ENCODE data around the gene TFRC. TPM values are rescaled to one million over a fixed set of nuclear protein-coding genes. Genes with fewer than 3 reads are reported as not detected.
"Not testable (repeated sequence)": the region's sequence is repeated elsewhere in the genome, so short reads cannot be mapped to it uniquely, and the experiment has no call there.

Gene TFRC
- total RNA-seq, 1 donor from 2014 or later: 413 TPM

DNA sequence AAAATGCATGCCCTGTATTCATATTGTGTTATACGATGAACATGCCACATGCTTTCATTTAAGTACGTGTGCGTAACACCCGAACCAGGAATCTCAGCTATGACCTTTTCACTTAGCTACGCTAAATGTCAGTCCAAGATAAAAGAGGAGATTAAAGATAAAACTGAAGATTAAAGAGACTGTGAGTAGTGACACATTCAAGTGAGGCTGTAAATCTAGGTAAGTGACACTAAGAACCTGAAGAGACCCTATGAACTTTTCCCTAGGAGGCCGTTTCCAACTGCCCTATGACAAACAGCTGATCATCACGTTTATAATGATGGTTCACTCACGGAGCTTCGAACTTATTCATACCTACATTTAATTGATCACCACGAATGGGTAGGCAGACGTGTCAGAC lies 32.2 kb downstream of the TFRC start:
- intact Hi-C loops (cut with micrococcal nuclease): no loop called here

DNA sequence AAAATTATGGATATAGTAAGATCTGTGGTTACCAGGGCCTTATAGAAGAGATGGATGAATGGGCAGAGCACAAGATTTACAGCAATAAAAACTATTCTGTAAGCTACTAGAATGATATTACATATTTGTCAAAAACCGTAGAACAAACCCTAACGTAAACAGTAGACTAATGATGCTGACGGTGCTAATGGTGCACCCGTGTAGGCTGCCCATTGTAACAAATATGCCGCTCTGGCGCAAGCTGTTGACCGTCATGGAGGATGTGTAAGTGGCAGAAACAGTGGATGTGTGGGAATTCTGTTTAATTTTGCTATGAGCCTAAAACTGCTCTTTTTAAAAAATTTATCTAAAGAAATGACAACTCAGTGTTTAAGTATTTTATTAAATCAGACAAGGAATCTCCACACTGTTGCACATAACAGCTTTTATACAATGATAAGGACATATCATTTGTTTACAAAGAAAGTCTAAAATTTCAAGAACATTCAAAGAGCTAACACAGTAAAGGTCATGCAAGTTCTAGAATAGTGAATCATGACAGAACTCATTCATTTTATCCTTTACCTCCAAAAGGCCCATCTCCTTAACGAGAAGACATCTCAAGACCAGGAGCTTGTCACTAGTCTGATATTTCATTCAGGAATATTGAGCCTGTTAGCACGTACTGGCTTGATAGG lies 32.8 kb downstream of the TFRC start:
- intact Hi-C loops (cut with micrococcal nuclease): no loop called here

DNA sequence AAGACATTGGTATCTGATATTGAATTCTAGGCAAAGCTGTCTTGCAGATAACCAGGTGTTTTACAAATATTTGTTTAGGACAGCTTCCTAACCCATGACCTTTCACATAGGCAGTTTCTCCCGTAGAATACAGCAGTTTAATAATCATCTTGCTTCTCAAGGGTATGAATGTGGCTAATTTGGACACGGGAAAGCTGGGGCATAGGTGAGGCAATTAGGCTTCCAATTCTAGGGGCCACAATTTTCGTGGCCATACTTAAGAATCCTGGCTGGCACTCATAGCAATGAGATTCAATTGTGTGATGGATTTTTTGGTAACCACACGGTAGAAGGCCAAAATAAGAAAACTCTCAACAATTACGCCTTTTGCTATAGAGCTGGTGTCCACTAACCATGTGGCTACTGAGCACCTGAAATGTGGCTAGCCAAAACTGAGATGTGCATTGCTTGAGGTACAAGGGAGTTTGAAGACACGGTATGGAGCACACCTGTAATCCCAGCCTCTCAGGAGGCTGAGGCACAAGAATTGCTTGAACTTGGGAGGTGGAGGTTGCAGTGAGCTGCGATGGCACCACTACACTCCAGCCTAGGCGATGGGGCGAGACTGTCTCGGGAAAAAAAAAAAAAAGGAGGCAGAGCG lies 34.4 kb downstream of the TFRC start:
- intact Hi-C loops (cut with micrococcal nuclease): no loop called here

DNA sequence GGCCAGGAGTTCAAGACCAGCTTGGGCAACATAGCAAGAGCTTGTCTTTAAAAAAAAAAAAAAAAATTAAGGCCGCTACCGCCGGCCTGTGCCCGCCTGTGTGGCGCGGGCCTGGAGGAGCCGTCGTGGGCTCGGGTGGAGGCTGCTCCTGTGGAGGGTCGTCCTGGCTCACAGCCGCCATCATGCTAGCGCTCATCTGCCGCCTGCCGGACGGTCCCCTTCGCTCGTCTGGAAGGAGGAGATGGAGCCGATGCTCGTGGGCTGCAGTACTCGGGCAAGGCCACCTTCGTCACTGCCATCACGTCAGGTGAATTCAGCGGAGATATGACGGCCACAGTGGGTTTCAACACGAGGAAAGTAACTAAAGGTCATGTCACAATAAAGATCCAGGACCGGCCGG lies 37.4 kb downstream of the TFRC start:
- intact Hi-C loops (cut with micrococcal nuclease): no loop called here

DNA sequence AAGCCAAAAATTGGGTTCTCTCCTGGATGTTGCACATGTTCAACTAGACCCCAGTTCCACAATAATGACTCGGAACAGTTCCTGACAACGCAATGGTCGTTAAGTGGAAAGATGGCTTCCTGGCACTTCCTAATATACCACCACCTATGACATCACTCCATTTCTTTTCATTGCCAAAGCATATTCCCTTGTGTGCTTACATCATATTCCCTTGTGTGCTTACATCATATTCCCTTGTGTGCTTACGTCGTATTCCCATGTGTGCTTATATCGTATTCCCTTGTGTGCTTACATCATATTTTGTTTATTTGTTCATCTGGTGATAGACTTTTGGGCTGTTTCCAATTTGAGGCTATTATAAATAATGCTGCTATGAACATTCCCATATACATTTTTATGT lies 39.2 kb downstream of the TFRC start:
- intact Hi-C loops (cut with micrococcal nuclease): no loop called here

DNA sequence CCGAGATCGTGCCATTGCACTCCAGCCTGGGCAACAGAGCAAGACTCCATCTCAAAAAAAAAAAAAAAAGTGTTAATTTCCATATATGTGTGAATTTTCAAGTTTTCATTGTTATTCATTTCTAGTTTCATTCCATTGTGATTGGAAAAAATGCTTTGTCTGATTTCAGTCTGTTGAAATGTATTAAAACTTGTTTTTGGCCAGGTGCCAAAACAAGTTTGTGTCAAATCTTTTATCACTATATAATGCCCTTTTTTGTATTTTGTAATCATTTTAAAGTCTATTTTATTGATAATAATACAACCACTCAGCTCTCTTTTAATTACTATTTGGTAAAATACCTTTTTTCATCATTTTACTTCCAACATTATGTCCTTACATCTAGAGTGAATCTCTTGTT lies 42.5 kb downstream of the TFRC start:
- intact Hi-C loops (cut with micrococcal nuclease): no loop called here

DNA sequence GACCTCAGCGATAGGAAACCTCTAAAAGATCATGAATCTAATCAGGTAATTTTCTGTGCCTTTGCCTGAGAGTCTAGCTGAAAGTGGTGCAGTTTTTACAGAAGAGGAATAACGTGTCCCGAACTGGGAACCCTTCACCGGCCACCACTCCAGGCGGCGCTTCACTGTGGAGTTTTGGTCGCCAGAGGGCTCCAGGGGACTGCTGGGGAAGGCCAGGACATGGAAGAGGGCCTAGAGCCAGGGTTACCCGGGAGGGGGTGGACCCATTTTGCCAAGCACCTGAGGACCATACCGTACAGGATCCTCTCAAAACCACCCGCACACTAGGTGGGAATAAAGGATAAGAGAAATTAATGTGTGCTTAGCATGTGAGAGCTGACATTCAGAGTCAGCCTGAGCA lies 55.8 kb downstream of the TFRC start:
- intact Hi-C loops (cut with micrococcal nuclease): not testable (repeated sequence)

DNA sequence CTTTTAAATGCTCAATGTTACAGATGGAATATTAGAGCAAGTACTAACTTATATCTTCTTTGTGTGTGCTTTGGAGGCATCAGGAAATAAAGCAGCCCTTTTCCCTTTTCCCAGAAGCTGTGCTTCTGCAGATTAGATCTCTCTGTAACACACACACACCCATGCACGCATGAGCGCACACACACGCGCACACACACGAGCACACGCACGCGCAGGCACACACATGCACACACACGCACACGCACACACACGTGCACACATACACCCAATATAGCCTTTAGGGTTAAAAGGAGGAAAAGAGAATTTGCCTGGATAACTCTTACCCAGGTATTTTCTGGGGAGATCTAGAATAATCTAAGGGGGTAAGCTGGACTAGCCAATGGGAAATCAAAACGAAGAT lies 56.9 kb downstream of the TFRC start:
- intact Hi-C loops (cut with micrococcal nuclease): no loop called here

DNA sequence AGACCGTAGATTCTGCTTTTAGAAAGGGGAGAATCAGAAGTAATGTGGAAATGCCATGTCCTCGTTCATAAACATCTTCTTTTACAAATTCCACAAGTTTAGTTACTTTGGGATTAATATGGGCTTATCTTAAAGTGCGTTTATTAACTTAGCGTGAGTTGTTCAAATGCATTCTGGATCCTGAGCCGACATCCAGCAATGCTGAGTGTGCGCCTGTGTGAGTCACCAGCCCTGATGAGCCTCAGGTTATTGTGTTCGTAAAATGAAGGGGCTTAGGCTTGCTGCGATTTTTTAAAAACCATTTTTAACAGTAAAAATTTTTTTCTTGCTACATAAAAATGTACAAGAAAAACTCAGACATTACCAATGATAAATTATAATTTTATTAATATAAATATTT lies 57.9 kb downstream of the TFRC start:
- intact Hi-C loops (cut with micrococcal nuclease): no loop called here

DNA sequence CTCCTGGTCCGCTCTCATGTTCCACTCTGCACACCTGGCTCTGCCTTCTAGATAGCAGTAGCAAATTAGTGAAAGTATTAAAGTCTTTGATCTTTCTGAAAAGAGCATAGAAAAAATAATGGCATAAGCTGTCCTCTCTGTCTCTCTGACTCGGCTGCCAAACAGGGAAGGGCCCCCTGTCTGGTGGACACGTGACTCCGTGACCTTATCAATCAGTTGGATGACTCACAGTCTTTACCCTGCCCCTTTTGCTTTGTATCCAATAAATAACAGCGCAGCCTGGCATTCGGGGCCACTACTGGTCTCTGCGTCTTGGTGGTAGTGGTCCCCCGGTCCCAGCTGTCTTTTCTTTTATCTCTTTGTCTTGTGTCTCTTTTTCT lies 59.4 kb downstream of the TFRC start:
- intact Hi-C loops (cut with micrococcal nuclease): not testable (repeated sequence)

DNA sequence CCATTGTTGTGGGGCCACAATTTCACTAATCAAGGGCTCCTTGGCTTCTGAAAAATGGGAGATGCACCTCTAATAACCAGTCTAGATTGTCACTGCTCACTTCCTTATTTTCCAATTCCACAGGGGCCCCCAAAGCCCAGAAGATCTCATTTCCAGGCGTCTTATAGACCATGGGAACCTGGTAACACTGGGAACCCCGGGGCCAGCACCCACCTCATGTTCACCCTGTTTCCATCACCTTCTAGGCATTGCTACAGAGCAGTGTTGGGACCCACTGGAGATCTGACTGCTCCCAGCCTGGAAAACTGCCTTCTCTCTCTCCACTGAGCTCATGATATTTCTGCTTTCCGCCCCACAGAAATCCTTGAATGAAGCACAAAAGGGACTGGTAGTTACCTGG lies 61.5 kb downstream of the TFRC start:
- intact Hi-C loops (cut with micrococcal nuclease): no loop called here

DNA sequence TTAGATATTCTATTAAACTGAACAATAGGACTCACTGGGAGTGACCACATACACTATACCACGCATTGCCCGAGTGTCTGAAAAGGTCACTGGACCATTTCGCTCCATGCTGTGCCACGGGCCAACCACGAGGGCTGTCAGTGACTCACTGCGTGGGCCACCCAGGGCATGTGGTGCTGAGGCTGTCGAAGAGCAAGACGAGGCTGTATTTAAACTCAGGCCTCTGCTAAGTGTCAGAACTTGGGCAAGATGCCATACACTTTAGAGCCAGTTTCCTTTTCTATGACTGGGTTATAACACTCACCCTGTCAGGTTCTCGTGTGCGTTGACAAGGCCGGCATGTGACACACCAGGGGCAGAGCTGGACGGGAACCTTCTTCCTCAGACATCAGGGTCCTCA lies 62.3 kb downstream of the TFRC start:
- intact Hi-C loops (cut with micrococcal nuclease): not testable (repeated sequence)

DNA sequence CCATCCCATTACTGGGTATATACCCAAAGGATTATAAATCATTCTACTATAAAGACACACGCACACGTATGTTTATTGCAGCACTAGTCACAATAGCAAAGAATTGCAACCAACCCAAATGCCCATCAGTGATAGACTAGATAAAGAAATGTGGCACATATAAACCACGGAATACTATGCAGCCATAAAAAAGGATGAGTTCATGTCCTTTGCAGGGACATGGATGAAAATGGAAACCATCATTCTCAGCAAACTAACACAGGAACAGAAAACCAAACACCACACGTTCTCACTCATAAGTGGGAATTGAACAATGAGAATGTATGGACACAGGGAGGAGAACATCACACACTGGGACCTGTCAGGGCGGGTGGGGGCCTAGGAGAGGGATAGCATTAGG lies 63.7 kb downstream of the TFRC start:
- intact Hi-C loops (cut with micrococcal nuclease): not testable (repeated sequence)

DNA sequence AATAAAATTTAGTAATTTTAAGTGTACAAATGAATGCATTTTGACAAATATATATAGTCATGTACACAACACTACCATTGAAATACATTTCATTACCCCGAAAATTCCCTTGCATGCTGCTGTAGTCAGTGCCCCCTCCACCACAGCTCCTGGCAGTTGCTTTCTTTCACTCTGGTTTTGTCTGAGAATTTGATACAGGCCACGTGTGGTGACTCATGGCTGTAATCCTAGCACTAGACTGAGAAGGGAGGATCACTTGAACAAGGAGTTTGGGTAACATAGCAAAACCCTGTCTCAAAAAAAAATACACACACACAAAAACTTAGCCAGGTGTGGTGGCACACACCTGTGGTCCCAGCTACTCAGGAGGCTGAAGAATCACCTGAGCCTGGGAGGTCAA lies 65.4 kb downstream of the TFRC start:
- intact Hi-C loops (cut with micrococcal nuclease): no loop called here

DNA sequence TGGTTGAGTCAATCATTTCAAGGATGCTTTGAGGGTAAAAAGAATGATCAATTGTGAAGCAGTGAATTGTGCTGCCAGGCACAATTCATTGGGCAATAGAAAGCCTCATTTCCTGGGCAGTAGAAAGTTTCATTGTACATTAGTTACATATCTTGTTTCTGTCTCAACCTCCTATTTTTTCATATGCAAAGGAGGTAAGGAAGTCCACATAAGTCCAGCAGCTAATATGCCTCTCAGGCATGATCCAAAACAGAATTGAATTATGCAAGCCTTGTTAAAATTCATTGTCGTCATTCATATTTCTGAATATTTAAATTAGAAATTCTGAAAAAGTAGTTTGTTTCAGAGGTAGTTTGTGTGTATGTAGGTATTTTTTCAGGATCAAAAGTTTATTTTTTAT lies 65.8 kb downstream of the TFRC start:
- intact Hi-C loops (cut with micrococcal nuclease): no loop called here

DNA sequence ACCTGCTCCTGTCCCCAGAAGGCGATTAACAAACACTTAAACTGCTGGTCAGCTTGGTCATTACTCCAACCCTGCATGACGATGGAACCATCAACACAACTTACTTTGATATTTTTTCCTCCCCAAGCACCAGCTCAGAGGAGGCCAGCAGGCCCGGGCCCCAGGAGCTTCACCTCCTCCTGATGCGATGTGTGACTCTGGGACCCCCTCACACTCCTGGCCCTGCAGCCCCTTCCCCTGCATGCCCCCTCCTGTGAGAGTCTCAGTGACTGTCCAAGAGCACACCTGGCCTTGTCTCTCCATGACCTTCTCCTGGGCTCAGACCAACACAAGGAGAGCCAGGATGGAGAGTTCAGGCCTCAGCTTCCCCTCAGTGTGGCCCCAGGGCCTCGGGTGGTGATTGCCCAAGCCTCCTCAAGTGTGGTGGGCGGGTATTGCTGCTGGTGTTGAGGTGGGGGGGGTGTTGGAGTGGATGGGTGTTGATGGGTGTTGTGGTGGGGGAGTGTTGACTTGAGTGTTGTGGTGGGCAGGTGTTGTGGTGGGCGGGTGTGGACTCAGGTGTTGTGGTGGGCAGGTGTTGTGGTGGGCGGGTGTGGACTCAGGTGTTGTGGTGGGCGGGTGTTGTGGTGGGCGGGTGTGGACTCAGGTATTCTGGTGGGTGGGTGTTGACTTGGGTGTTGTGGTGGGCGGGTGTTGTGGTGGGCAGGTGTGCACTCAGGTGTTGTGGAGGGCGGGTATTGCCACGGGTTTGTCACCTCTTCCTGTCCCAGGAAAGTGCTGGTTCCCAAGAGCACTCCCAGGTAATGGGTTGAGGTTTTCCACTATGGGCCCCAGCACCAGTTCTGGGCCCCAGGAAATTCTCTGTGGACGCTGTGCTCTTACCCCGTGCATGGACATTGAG lies 68.1 kb downstream of the TFRC start:
- intact Hi-C loops (cut with micrococcal nuclease): no loop called here

DNA sequence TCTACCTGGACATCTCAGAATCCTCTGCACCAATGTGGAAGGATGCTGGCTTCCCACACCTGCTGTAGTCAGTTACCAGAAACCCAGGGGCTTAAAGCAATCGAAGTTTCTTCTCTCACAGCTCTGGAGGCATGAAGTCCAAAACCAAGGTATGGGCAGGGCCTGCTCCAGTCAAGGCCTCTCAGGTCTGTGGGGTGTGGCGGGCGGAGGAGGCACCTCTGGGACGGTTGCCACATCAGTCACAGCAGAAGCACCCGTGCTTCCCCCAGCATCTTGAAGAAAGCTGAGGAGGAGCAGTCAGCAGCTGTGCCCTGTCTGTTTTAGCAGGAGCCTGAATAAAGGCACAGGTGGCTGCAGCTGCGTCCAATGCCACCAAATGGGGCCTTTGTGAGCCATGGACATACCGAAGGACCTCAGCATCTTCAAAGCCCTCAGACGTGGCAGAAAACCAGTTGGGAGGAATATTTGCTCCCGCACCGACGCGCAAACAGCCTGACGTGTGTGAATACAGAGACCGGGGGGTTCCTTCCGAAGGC lies 68.9 kb downstream of the TFRC start:
- intact Hi-C loops (cut with micrococcal nuclease): no loop called here

DNA sequence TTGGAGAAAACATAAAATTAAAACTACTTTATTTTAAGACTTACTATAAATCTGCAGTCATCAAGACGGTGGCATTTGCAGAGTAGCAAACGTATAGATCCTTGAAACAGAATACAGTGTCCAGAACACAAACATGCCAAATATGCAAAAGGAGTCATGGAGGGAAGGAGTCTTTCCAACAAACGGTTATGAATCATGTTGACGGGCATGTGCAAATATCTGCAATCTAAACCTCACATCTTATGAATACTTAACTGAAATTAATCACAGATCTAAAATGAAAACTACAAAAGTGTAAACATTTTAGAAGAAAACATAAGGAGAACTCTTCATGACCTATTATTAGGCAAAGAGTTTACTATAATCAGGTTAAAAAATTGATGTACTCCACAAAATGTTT lies 69.4 kb downstream of the TFRC start:
- intact Hi-C loops (cut with micrococcal nuclease): no loop called here

DNA sequence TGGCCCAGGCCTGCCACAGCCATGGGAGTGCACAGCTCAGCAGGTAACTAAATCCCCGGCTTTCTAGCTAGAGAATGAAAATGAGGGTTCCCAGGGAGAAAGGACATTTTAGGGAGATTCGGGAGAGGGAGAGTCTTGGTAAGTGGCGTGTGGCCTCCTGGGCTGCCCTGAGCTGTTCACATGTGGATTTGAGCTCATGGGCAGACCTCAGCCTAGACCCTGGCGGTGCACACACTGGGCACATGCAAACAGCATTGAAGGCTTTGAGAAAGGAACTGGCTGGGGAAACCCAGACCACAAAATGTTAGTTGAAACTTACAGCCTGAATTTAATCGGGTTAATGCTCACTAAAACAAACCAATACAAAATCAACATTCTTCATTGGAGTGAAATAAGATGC lies 72.4 kb downstream of the TFRC start:
- intact Hi-C loops (cut with micrococcal nuclease): no loop called here

DNA sequence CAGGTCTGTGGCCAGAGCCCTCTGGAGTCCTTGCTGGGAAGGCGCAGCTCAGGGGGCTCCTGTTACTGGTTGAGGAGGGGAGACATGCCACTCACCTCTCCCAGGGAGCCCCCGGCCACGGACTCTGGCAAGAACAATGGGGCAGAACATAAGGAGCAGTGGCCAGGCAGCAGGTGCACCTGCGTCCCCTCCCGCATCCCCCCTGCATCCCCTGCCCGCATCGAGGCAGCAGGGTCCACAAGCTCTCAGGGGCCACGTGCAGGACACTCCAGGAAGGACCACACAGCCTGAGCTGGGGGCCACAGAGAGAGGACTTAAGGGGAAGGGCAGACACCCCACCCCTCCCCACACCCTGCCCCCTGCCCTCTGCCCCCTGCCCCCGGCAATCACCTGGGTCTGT lies 73.0 kb downstream of the TFRC start:
- intact Hi-C loops (cut with micrococcal nuclease): no loop called here

DNA sequence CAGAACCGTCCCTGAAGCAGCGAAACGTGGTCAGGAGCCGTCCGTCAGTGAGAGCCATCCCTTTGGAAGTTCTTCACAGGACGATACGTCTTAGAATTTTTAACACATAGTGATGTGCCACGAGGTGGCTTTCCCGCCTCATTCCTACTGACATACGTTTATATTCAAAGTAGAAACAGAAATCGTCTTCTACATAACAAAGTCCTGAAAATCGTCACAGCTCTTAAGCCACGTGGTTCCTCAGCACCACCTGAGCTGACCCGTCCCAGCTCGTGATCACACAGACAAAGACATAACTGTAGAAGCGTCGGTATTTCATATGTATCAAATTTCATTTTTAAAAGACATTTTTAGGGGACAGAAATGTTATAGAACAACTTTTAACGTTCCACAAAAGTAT lies 73.5 kb downstream of the TFRC start:
- intact Hi-C loops (cut with micrococcal nuclease): no loop called here

DNA sequence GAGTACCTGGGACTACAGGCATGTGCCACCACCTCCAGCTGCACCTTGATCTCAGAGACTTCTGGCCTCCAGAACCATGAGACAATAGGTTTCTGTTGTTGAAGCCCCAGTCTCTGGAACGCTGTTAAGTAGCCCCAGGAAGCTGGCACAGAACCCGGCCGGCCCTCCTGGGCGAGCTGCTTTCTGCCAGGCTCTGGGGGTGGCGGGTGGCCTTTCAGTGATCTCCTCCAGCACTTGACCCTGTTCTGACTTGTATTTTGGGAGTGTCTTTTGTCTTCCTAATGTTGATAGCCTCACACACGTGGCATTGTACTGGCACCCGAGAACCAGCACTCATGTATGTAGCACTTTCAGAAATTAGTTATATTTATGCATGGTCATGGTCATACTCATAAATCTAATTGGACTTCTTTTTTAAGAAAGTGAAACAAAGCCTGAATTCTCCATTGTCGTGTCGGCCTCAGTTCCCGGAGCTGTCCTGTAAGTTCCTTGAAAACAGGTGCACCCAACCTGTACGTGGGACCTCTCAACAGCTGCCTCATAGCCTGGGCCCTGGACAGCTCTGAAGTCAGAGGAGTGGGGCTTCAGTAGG lies 74.0 kb downstream of the TFRC start:
- intact Hi-C loops (cut with micrococcal nuclease): no loop called here
